ENCODE data around the gene CD320. TPM values are rescaled to one million over a fixed set of nuclear protein-coding genes. Genes with fewer than 3 reads are reported as not detected.

The CD320 gene
- total RNA-seq, 2 experiments from 2014 or later = 17.1 to 17.6 TPM

DNA sequence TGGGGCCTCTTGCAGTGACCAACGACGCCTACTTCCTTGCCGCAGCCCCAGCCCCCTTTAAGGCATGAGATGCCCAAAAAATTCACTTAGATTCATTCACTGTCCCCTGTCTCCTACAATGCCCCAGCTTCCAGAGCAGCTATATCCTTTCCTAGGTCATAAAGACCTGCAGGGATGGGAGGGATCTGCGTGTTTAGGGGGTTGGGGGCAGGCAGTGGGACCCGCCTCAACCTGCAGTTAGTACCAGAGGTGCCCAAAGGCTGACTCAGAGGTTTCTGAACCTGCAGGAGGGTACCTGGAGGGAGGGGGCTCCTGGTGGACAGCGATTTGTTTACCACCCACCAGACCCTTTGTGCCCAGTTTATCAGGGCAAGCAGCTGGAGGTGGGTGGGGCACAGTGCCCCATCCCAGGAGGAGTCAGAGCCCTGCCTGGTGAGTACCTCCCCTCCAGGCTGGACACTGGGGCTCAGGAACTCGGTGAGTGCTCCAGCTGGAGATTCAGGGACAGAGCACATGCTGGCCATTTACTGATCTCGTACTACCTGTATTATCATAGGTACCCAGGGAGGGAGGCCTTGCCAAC, 23.2 kb upstream of the CD320 start:
- H3K27me3 ChIP-seq (ENCODE audit: control insufficient read depth in 1 of 2, insufficient read depth in 2 of 2, low read length in 2 of 2) = peaks cover 16 to 23% of the 10 kb centered on the region in 2 experiments
- POLR2A ChIA-PET = no interaction called here
- H3K4me1 ChIP-seq (ENCODE audit: insufficient read depth, low read length) = peaks cover 20% of the 10 kb centered on the region
- no peak overlapping the region for H3K27ac Mint-ChIP-seq
- no peak overlapping the region for H3K4me3 Mint-ChIP-seq
- ATAC-seq (ENCODE audit: poor library complexity) (no peak), DNase-seq (no peak)
- peaks cover 11% of the 10 kb centered on the region for H3K27me3 Mint-ChIP-seq
- H3K36me3 Mint-ChIP-seq (ENCODE audit: low read depth) = no peaks in the 10 kb centered on the region
- no peak overlapping the region for H3K4me3 ChIP-seq (ENCODE audit: low read length)
- no peaks in the 10 kb centered on the region for H3K36me3 ChIP-seq (ENCODE audit: insufficient read depth, low read length)
- CTCF ChIA-PET = no interaction called here
- H3K27ac ChIP-seq (ENCODE audit: low read depth in 1 of 2, low read length in 2 of 2) = no peak overlapping the region
- intact Hi-C loops (cut with DNase I, micrococcal nuclease) = no loop called here
- peaks cover 0 to 3% of the 10 kb centered on the region in 2 experiments for H3K9me3 ChIP-seq (ENCODE audit: control insufficient read depth in 1 of 2, insufficient read depth in 1 of 2, low read length in 2 of 2)
- no peak for TF ChIP-seq CTCF (IDR thresholded peaks at IDR 0.05)
- no peaks in the 10 kb centered on the region for H3K9me3 Mint-ChIP-seq
- peaks cover 5% of the 10 kb centered on the region for H3K4me1 Mint-ChIP-seq (ENCODE audit: low read depth)

DNA sequence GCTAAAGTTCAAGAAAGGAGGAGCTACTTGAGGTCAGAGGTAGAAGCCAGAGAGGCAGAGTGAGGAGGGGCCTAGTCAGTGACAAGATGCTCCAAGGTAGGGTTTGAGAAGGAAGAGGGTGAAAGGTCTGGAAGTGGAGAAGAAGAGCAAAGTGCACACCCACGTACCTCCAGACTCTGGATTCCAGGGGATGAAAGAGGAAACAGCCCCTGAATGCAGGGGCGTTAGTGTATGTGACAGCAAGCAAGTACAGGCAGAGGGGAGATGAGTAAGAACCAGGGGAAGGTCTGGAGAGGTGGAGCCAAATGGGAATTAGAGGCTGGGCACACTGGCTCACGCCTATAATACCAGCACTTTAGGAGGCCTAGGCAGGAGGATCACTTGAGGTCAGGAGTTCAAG, 21.8 kb upstream of the CD320 start:
- H3K27ac Mint-ChIP-seq = no peak overlapping the region
- H3K36me3 ChIP-seq (ENCODE audit: insufficient read depth, low read length) = no peaks in the 10 kb centered on the region
- DNase-seq (no peak), ATAC-seq (ENCODE audit: poor library complexity) (no peak)
- H3K4me1 Mint-ChIP-seq (ENCODE audit: low read depth) = no peaks in the 10 kb centered on the region
- ChIA-PET POLR2A (no interaction called here), CTCF (no interaction called here)
- H3K27me3 ChIP-seq (ENCODE audit: control insufficient read depth in 1 of 2, insufficient read depth in 2 of 2, low read length in 2 of 2) = peaks cover 9 to 15% of the 10 kb centered on the region in 2 experiments
- no peak for TF ChIP-seq CTCF (IDR thresholded peaks at IDR 0.05)
- H3K4me3 Mint-ChIP-seq = no peak overlapping the region
- no peaks in the 10 kb centered on the region for H3K9me3 Mint-ChIP-seq
- H3K27ac ChIP-seq (ENCODE audit: low read depth in 1 of 2, low read length in 2 of 2) = no peak overlapping the region
- H3K27me3 Mint-ChIP-seq = peaks cover 5% of the 10 kb centered on the region
- H3K4me3 ChIP-seq (ENCODE audit: low read length) = no peak overlapping the region
- H3K4me1 ChIP-seq (ENCODE audit: insufficient read depth, low read length) = peaks cover 15% of the 10 kb centered on the region
- H3K36me3 Mint-ChIP-seq (ENCODE audit: low read depth) = no peaks in the 10 kb centered on the region
- intact Hi-C loops (cut with DNase I, micrococcal nuclease) = loop anchor here in 1 of 2 experiments (10.0 kb wide), 2 partner anchors 325 to 405 kb away; partner anchors contain the start of genes CTXN1, ELAVL1 and SNAPC2
- peaks cover 0 to 3% of the 10 kb centered on the region in 2 experiments for H3K9me3 ChIP-seq (ENCODE audit: control insufficient read depth in 1 of 2, insufficient read depth in 1 of 2, low read length in 2 of 2)

- H3K27me3 ChIP-seq (ENCODE audit: control insufficient read depth in 1 of 2, insufficient read depth in 2 of 2, low read length in 2 of 2) = no peaks in the 10 kb centered on the region
- no peaks in the 10 kb centered on the region for H3K9me3 Mint-ChIP-seq
- no peak overlapping the region for H3K4me3 Mint-ChIP-seq
- H3K9me3 ChIP-seq (ENCODE audit: control insufficient read depth in 1 of 2, insufficient read depth in 1 of 2, low read length in 2 of 2) = no peaks in the 10 kb centered on the region
- H3K36me3 Mint-ChIP-seq (ENCODE audit: low read depth) = peaks cover 33% of the 10 kb centered on the region
- intact Hi-C loops (cut with DNase I, micrococcal nuclease) = loop anchor here in 1 of 2 experiments (10.0 kb wide), 2 partner anchors 321 to 401 kb away; partner anchors contain the start of genes CTXN1, ELAVL1 and SNAPC2
- no peak overlapping the region for H3K4me3 ChIP-seq (ENCODE audit: low read length)
- no peak for TF ChIP-seq CTCF (IDR thresholded peaks at IDR 0.05)
- CTCF ChIA-PET = no interaction called here
- ATAC-seq (ENCODE audit: poor library complexity) (no peak), DNase-seq (no peak)
- POLR2A ChIA-PET = no interaction called here
- peaks cover 19% of the 10 kb centered on the region for H3K36me3 ChIP-seq (ENCODE audit: insufficient read depth, low read length)
- H3K4me1 Mint-ChIP-seq (ENCODE audit: low read depth) = peaks cover 30% of the 10 kb centered on the region
- H3K4me1 ChIP-seq (ENCODE audit: insufficient read depth, low read length) = peaks cover 25% of the 10 kb centered on the region
- H3K27me3 Mint-ChIP-seq = no peaks in the 10 kb centered on the region
- no peak overlapping the region for H3K27ac ChIP-seq (ENCODE audit: low read depth in 1 of 2, low read length in 2 of 2)
- H3K27ac Mint-ChIP-seq = no peak overlapping the region
Measured at GRCh38 chr19:8325454-8325853, 17.3 kb upstream of the CD320 start.

Measured in CD4-positive, alpha-beta T cell (primary cell).